HG03280 (cell line): ENCODE results near the gene FAM184B.
A peak's percentile ranks its signal among the peaks of the same experiment; 100 is the strongest.
"Not testable (repeated sequence)": the region's sequence is repeated elsewhere in the genome, so short reads cannot be mapped to it uniquely, and the experiment has no call there.

ENCODE experiments used
- ATAC-seq: cut with Tn5 transposase; IDR thresholded peaks from one replicate; pipeline ENCODE4 v1.9.1; 2021; ENCODE audit warnings: mild to moderate bottlenecking, moderate library complexity; ENCODE audit not compliant: unreplicated experiment

The FAM184B gene

DNA sequence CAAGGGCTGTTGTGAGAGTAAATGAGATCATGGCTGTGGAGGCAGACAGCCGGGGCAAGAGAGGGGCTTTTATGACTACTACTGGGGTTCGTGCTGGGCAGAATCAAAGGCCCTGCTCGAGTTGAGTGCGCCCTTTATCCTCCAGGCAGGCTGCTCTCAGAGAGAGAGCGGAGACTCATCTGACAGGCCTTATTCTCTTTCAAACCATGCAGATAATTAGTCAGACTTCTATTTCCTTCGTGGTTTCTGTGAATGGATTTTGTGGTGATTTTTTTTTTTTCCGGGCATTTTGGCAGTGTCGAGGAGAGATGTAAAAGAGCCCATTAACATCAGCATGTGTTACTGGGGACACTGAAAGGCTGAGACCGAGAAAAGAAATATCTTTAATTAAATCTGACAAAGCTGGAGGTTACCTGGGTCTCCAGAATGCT lies 93.4 kb downstream of the FAM184B start:
- ATAC-seq: no peak

DNA sequence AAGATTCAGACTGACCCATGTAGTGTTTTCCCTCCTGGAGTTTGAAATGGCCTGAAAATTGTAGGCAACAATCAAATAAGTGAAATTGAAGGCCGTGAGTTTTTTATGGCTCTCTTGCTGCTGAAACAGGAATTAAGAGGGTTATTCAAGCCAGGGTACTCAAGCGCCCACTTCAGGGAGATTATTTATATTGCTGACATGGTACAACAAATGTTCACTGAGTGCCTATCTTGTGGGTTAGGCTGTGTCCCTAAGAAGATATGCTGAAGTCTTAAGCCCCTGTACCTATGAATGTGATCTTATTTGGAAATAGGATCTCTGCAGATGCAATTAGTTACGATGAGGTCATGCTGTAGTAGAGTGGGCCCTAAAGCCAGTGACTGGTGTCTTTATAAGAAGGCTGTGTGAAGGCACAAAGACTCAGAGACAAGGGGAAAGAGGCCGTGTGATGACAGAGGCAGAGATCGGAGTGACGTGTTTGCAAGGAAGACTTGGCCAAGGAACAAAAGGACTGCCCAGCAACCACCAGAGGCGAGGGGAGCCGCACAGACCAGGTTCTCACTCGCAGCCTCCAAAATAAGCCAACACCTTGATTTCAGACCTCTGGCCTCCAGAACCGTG lies 94.1 kb downstream of the FAM184B start:
- ATAC-seq: no peak

DNA sequence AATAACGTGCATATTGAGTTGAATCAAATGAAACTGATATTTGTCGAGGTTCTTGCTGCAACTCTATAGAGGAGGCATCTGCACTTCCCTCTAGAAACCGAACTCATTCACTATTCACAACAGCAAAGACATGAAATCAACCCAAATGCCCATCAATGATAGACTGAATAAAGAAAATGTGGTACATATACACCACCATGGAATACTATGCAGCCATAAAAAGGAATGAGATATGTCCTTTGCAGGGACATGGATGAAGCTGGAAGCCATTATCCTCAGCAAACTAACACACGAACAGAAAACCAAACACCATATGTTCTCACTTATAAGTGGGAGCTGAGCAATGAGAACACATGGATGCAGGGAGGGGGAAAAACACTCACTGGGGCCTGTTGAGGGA lies 96.8 kb downstream of the FAM184B start:
- not testable (repeated sequence) for ATAC-seq

DNA sequence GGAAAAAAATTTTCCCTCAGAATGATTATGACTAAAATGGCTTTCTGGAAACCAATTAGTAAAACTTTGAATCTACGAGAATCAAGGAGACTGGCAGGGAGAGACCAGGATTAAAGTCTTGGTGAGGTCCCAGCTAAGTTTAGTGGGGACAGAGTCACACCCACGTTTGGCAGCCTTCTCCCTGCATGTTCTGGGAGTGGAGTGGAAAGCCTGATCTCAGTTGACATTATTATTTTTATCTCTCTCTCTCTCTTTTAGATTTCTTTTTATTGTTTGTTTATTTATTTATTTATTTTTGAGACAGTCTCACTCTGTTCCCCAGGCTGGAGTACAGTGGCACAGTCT lies 99.2 kb downstream of the FAM184B start:
- ATAC-seq: no peak

DNA sequence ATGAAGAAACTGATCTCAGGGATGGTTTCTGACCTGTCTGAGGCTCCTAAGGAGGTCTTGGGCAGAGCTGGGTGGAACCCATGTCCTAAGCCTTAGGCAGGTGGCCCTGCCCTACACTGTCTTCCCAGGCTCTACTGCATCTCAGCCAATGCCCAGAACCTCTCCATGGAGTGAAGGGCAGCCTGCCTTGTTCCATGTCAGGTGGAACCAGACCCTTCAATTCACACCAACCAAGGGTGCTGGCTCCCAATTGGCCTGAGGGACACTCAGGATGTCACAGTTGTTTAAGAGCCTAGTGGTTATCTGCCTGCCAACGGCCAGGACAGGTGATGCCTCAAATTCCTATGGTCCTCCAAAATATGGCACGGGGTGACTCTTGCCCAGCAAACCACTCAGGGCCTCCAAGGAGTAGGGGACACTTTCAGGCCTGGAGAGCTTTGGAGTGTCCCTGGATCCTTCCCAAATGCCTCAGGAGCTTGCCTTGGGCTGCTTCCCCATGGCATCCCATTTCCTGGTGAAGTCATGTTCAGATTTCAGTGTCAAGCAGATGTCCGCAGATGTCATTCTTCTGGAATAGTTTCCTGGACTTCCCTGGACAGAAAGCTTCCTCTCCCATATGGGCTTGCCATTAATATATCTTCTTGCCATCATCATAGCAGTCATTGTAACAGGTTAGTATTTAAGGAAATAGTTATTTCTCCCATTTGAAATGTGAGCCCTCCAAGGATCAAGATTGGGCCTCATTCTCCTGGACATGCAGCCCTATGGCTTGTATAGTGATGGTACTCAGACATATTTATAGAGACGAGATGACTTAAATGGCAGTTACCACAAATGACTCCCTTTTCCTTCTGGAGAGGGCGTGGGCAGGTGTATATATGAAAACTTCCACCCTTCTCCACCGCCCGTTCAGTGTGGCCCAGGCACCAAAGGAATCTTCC lies 99.9 kb downstream of the FAM184B start:
- ATAC-seq: no peak

DNA sequence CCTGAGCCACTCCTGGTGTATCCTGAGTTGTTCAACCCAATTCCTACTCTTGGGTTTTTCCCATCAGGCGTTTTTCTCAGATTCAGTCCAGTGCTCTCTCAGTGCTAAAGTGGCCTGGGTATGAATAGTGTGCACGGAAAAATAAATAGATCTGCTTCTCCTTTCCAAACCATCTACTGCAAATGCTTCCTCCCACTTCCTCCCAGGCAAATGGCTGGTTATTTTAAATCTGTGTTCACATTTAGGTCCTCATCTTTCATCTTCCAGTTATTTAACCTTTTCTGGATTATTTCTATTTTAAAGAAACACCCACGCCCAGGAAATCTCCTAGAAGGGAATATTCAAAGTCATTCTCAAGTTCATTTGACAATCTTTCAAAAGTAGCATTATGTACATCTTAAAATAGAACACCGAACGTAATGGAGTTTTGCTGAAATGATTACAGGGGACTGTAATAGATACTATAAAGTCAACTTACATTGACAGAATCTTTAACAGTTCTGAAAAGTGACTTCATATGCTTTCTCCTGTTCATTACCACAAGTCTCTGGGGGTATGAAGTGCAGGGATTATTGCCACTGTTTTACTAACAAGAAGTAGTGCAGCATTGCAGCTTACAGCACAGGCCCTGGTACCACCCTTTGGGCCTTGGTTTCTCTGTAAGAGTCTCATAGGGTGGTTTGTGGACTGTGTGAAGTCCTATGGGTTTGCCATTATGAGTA lies 100.7 kb downstream of the FAM184B start:
- no peak for ATAC-seq

DNA sequence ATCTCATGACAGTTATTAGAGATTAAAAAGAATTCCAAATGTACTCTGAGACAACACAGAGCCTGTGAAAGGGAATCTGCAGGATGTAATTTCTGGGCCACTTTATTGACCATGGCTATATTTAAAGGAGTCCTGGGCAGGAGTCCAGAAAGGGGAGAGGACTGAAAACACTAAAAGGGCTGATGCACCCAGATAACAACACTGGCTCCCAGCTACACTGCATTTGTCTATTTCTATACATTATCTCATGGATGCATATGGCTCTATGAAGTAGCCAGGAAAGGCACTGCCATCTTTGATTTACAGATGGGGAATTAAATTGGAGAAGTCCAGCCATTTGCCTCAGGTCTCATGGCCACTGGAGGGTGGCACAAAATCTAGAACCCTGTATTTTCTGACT lies 111.0 kb downstream of the FAM184B start:
- no peak for ATAC-seq

DNA sequence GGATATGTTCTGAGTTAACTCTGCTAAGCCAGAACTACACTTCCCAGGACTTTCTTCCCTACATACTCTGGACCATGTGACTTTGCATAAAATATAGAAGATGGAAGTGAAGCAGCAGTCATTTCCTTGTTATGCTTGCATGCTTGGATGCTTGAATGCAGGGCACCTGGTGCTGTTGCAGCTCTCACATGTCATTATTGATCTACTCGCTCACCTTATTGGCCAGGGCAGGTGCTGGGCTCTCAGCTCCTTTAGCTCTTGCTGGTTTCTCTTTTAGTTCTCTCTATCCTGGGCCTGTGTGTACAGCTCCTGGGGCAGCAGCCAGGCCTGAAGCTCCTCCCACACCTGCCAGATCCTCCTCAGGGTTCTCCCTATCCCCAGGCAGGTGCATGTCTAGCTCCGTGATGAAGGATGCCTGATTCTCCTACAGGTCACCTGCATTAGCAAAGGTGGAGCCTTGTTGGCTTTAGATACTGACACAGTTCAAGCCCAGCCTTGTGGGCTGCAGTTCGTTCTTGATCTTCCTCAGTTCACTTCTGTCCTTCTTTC lies 113.7 kb downstream of the FAM184B start:
- ATAC-seq: no peak

DNA sequence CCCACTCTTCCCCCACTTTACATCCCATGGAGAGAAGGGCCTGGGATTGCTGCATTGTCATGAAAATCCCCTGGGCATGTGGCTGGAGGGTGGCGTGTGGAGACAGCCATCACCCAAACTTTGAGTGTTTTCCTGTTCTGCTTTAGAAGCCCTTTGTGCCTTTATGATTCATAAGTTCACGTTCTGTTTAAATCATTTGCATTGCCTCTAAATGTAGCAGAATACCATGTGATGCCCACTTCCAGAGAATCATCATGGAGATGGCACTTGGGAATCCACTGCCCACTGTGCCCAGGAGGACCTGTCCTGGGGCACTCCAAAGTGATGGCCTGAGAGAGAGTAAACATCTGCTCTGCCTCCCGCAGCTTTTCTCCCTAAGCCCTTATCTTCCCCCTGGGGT lies 114.2 kb downstream of the FAM184B start:
- ATAC-seq: no peak

DNA sequence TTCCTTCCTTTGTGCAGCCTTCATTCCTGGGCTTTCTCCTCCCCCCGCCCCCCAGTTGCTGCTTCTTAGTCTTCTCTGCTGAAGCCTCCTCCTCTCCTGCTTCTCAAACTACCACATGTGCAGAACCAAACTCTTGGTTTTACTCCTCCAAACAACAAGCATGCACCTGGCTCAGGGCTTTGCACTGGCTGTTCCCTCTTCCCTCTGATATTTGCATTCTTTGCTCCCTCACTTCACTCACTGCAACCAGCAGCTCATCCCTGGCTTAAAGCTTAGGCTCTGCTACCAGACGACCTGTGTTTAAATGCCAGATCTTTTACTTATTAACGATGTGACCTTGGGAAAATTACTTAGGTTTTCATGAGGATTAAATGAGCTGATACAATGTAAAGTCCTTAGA lies 115.6 kb downstream of the FAM184B start:
- no peak for ATAC-seq

DNA sequence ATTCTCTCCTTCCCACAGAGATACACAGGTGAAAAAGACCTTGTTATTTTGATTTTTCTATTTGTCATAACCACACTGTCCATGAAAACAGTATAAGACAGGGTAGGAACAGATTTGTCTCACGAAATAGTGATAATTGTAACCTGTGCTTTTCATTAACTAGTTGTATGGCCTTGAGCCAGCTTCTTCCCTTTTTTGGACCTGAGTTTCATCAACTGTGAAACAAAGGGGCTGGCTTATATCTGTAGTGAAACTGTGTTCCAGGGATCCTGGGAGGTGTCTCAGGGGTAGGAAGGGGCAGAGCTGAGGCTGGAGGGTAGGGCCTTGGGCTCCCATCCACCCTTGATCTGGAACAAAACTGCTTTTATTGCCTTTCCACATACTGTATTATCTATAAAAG lies 116.1 kb downstream of the FAM184B start:
- ATAC-seq: no peak

DNA sequence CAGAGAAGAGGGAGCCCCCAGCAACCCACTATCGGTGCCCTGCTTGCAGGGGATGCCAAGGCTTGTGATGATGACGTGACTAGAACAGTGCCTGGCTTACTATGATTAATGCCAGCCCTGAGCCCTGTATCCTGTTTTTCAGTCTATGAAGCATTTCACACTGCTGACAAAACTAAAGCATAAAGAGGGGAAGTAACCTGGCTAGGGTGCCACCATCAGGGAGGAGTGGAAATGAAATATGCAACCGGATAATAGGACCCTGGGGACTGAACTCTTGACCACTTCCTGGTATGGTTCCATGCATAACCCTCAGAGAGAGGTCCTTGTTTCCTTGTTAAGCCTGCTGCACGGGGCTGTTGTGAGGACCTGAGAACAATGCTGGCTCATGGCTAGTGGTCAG lies 116.7 kb downstream of the FAM184B start:
- ATAC-seq: peak; percentile 88

DNA sequence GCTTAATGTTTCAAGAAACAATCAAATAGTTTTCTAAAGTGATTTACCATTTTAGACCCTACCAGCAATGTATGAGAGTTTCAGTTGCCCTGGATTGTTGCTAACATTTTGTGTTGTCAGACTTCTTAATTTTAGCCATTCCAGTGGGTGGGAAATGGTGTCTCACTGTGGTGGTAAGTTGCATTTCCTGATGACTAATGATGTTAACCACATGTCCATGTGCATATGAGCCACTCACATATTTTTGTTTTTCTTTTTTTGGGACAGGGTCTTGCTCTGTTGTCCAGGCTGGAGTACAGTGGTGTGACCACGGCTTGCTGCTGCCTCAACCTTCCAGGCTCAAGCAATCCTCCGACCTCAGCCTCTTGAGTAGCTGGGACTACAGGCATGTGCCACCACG lies 118.7 kb downstream of the FAM184B start:
- ATAC-seq: no peak

DNA sequence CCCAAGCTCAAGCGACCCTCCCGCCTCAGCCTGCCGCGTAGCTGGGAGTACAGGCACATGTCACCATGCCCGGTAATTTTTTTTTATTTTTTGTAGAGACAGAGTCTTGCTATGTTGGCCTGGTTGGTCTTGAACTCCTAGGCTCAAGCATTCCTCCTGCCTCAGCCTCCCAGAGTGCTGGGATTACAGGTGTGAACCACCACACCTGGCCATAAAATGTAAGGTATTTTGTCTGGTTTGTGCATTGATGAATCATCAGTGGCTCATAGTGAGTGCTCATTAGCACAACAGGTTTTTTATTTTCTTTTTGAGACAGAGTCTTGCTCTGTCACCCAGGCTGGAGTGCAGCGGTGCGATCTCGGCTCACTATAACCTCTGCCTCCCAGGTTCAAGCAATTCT lies 122.2 kb downstream of the FAM184B start:
- ATAC-seq: not testable (repeated sequence)

DNA sequence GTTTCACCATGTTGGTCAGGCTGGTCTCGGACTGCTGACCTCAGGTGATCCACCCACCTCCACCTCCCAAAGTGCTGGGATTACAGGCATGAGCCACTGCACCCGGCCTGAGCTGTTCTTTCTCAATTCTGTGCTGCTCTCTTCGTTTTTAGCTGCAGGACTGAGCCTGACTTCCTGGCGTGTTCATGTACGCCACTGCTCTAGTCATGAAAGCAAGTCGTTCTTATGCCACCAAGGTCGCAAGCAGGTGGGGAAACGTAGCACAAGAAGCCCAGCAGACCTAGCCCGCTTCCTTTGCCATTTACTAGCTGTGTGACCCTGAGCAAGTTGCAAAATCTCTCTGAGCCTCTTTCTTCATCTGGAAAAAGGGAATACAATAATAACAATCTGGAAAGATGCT lies 123.6 kb downstream of the FAM184B start:
- no peak for ATAC-seq

DNA sequence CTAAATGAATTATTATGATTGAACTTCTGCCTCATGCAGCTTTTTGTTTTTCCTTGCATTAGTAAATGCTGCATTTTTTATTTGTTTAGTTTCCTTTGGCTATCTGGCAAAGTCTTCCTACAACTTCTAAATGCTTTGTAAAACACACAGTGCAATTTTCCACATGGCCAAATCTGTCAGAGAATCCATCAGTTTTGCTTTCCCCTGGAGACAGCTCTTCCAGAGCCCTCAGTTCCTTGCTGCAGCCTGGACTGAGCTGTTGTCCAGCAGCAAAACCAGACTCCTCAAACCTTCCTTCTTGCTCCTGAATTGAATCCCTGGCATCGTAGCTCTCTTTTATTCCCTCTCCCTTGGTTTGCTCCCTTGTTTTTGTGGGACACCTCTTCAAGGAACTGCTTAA lies 124.3 kb downstream of the FAM184B start:
- ATAC-seq: no peak

DNA sequence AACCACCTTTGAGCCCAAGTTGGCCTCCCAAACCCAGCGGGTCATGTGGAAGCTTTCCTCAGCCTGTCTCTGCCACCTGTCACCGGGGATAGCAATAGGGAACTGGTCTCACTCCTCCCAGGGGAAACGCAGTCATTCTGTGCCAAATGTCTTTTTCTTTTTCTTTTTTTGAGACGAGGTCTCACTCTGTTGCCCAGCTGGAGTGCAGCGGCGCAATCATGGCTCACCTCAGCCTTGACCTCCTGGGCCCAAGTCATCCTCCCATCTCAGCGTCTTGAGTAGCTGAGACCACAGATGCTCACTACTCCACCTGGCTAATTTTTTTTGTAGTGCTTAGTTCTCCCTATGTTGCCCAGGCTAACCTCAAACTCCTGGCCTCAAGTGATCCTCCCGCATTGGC lies 126.7 kb downstream of the FAM184B start:
- ATAC-seq: no peak

DNA sequence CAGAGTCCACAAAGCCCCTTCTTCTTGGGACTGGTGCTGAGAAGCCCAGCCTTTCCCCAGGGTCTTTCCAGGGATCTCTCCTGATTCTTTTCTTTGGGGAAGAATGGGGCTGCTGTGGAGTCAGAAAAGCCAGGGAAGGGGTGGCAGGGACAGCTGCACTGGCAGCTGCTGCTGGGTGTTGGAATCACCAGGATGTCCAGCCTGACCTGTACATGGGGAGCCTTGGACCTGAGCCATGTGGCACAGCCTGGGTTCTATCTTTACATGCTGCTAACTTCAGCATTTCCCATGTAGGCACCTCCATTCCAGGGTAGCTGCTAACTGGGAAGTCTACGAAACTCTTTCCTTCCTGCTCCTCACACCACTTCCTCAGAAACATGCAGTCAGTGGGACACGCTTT lies 131.0 kb downstream of the FAM184B start:
- ATAC-seq: no peak

DNA sequence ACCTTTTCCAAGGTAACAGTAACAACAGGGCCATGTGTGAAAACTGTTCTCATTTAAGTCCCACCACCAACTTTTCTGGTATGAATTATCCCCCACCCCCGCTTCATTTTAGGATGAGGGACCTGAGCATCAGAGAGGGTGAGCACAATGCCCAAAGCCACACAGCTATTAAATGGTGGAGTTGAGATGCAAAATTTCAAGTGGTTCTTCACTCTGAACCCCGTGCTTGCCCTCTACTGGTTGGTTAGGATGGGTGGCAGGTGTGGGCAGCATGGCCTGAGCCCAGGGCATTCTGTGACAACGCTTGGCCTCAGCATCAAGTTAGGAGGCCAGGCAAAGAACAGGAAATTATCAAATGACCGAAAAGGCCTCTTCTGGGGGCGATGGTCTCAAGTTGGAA lies 133.5 kb downstream of the FAM184B start:
- ATAC-seq: no peak

DNA sequence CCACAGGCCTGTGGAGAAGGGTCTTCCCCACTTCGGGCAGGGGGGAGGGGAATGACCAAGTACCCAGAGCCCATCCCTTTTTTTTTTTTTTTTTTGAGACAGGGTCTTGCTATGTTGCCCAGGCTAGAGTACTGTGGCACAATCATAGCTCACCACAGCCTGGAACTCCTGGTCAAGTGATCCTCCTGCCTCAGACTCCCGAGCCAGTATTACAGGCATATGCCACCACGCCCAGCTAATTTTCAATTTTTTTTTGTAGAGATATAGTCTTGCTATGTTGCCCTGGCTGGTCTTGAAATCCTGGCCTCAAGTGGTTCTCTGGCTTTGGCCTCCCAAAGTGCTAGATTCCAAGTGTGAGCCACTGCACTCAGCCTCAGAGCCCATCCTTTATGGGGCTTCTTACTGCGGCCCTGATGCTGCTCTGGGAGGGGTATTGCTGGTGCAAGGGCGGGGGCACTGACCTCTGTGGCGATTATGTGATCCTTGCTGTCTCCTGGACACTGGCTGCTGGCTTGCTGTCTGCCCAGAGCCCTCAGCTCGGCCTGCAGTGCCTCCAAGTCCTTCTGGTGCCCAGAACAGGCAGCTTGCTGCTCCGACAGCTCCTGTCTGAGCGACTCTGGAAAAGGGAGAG lies 134.1 kb downstream of the FAM184B start:
- ATAC-seq: no peak

DNA sequence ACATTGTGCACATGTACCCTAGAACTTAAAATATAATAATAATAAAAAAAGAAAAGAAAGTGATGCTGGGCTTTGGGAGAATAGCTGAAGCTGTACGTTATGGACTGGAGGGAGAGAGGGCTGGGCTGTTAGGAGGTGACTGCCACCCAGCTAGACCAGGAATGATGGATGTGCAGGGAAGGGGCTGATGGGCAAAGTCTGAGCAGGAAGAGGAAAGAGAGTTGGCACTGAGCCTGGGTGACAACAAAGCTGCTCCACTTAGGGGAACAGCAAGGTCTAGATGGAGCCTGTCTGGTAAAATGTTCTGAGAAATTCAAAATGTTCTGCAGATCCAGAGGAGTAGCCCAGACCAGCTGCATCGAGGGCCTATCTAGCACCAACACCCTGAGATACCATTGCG lies 134.7 kb downstream of the FAM184B start:
- no peak for ATAC-seq
